Measurements from ENCODE around the gene RASSF1. TPM values are rescaled to one million over a fixed set of nuclear protein-coding genes. Genes with fewer than 3 reads are reported as not detected.

RASSF1 gene
- total RNA-seq, 1 donor from 2014 or later = 11.4 TPM

- Histone ChIP-seq H3K4me3 (peak overlapping the region; percentile 86), H3K27ac (replicated peaks) (peak overlapping the region; percentile 99), H3K36me3 (peaks cover 50% of the 10 kb centered on the region), H3K4me1 (peaks cover 93% of the 10 kb centered on the region), H3K27me3 (ENCODE audit: low read depth) (no peaks in the 10 kb centered on the region), H3K9me3 (replicated peaks) (no peaks in the 10 kb centered on the region)
- intact Hi-C loops (cut with micrococcal nuclease) = no loop called here
- no peak for TF ChIP-seq CTCF (IDR thresholded peaks at IDR 0.05; ENCODE audit: borderline replicate concordance)
- DNase-seq = no peak
Observed at GRCh38 chr3:50322115-50322385, 18.6 kb downstream of the RASSF1 start.

DNA sequence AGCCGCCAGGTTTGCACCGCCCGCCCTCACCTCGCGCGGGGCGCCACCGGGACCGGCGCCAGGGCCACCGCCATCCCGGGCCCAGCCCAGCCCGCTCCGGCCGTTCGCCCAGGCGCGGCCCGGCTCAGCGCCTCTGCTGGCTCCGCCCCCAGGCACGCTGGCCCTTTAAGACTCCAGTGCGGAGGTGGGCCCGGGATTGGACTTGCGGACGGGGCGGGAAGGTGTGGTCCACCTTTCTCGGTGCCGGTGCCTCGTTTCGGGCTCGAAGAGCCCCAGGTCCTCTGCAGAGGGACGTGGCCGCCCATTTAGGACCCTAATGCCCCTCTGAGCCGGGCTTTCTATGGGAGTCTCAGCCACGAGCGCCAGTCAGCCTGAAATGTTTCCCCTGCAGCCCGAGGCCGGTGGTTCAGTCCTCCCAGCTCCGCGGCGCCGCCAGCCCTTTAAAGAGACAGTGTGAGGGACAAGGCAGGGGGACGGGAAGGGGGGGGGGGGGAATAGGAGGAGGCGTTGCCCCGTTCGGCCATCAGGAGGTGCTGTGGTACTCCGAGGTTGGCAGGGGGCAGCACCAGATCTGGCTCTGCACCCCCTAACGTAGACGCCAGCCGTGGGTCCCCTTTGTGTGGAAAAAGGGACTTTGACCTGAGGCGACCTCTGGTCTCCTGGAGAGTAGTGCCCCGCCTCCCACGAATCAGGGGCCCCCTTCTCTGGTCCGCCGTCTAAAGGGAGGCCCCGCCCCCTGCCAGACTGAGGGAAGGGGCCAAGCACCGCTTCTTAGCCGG is 19.1 kb downstream of the RASSF1 start:
- Histone ChIP-seq H3K27ac (replicated peaks) (peak overlapping the region; percentile 99), H3K36me3 (peaks cover 51% of the 10 kb centered on the region), H3K4me1 (peaks cover 93% of the 10 kb centered on the region), H3K27me3 (ENCODE audit: low read depth) (no peaks in the 10 kb centered on the region), H3K4me3 (peak overlapping the region; percentile 86), H3K9me3 (replicated peaks) (no peaks in the 10 kb centered on the region)
- TF ChIP-seq CTCF (IDR thresholded peaks at IDR 0.05; ENCODE audit: borderline replicate concordance) = peak; percentile 67
- intact Hi-C loops (cut with micrococcal nuclease) = no loop called here
- DNase-seq = peak; percentile 91

- peaks cover 95% of the 10 kb centered on the region for H3K4me1 ChIP-seq
- no peak for TF ChIP-seq CTCF (IDR thresholded peaks at IDR 0.05; ENCODE audit: borderline replicate concordance)
- H3K36me3 ChIP-seq = peaks cover 51% of the 10 kb centered on the region
- H3K27me3 ChIP-seq (ENCODE audit: low read depth) = no peaks in the 10 kb centered on the region
- H3K27ac ChIP-seq (replicated peaks) = peak overlapping the region; percentile 99
- DNase-seq = peak; percentile 86
- H3K9me3 ChIP-seq (replicated peaks) = no peaks in the 10 kb centered on the region
- peak overlapping the region; percentile 86 for H3K4me3 ChIP-seq
- intact Hi-C loops (cut with micrococcal nuclease) = no loop called here
Observed at GRCh38 chr3:50320853-50321335, 19.7 kb downstream of the RASSF1 start.

- Histone ChIP-seq H3K36me3 (peaks cover 45% of the 10 kb centered on the region), H3K4me1 (peaks cover 97% of the 10 kb centered on the region), H3K27me3 (ENCODE audit: low read depth) (no peaks in the 10 kb centered on the region), H3K9me3 (replicated peaks) (no peaks in the 10 kb centered on the region), H3K27ac (replicated peaks) (peak overlapping the region; percentile 99), H3K4me3 (peak overlapping the region; percentile 86)
- intact Hi-C loops (cut with micrococcal nuclease) = no loop called here
- DNase-seq = no peak
- peak; percentile 12 for TF ChIP-seq CTCF (IDR thresholded peaks at IDR 0.05; ENCODE audit: borderline replicate concordance)
Observed at GRCh38 chr3:50319894-50320625, 20.6 kb downstream of the RASSF1 start.

DNA sequence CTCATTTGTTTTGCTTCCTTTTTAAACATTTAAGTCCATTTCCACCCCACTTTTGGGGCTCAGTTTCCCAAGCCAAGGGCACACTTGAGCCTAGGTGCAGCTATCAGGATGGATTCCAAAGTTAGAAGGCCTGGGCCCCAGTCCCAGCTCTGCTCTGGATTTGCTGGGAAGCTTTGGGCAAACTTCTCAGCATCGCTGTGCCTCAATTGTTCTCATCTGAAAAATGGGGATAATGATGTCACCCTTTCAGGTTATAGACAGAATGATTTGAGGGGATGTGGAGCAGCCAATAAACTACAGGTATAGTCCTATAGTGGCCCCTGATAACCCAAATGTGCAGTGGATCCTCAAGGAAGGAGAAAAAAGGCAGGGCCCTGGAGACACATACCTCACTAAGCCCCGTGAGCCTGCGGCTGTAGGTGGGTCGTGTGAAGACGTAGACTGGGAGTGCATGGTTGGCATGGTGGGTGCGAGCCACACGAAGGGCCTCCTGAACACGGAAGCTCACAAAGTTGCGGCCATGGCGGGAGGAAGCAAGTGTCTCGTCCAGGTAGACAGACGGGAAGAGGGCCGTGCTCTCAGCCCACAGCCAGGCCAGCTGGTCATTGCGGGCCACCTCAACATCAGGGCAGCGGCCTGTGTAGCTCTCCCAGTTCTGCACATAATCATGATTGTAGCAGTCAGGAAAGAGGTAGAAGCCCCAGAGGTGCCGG is 21.3 kb downstream of the RASSF1 start:
- peak overlapping the region; percentile 86 for H3K4me3 ChIP-seq
- H3K9me3 ChIP-seq (replicated peaks) = no peaks in the 10 kb centered on the region
- H3K27ac ChIP-seq (replicated peaks) = peak overlapping the region; percentile 99
- DNase-seq = no peak
- peaks cover 45% of the 10 kb centered on the region for H3K36me3 ChIP-seq
- intact Hi-C loops (cut with micrococcal nuclease) = no loop called here
- TF ChIP-seq CTCF (IDR thresholded peaks at IDR 0.05; ENCODE audit: borderline replicate concordance) = no peak
- H3K4me1 ChIP-seq = peaks cover 97% of the 10 kb centered on the region
- H3K27me3 ChIP-seq (ENCODE audit: low read depth) = no peaks in the 10 kb centered on the region
